IMR-90 (cell line): ENCODE measurements around the gene RAP1GAP2. TPM values are rescaled to one million over a fixed set of nuclear protein-coding genes. Genes with fewer than 3 reads are reported as not detected.

Source experiments
- ATAC-seq: fragments of 200-7000 bp; cut with Tn5 transposase; 2 replicates; pipeline ENCODE4 v1.9.1; 2020; ENCODE audit warnings: low read depth, mild to moderate bottlenecking, moderate library complexity
- BruUV-seq: library from RNA; stranded (reverse); fragments of 400-500 nt; replicated peaks from 2 replicates; lab custom pipeline; 2021; lab: Mats Ljungman, UMichigan
- CTCF ChIA-PET: fragments of 300-600 bp; formaldehyde crosslinking; extraction: SDS; loops from one replicate; lab custom pipeline; 2021; ENCODE audit warnings: antibody characterized with exemption; lab: Yijun Ruan, JAX
- POLR2A ChIA-PET: fragments of 300-600 bp; sonication (Branson Sonifier 250); formaldehyde crosslinking; loops from one replicate; lab custom pipeline; 2022; ENCODE audit warnings: antibody characterized with exemption; ENCODE audit not compliant: unreplicated experiment; lab: Charles Lee
- DNase-seq: peaks from one replicate; pipeline ENCODE4 v3.0.0; 2013
- H2AFZ ChIP-seq: replicated peaks from 2 replicates; pipeline ENCODE3; 2013; ENCODE audit warnings: low read length, mild to moderate bottlenecking; ENCODE audit not compliant: poor library complexity
- H2AK5ac ChIP-seq: 2 replicates; pipeline ENCODE4 v1.6.1; 2013; ENCODE audit warnings: low read depth, low read length, inconsistent platforms
- H2AK9ac ChIP-seq: replicated peaks from 2 replicates; pipeline ENCODE3; 2013; ENCODE audit warnings: mild to moderate bottlenecking, low read depth, low read length, moderate library complexity; ENCODE audit not compliant: poor library complexity
- H2BK120ac ChIP-seq: 2 replicates; pipeline ENCODE4 v1.6.1; 2013; ENCODE audit warnings: low read depth, low read length, inconsistent platforms
- H2BK15ac ChIP-seq: 3 replicates; pipeline ENCODE4 v1.6.1; 2013; ENCODE audit warnings: low read depth, low read length, inconsistent platforms
- H2BK20ac ChIP-seq: 2 replicates; pipeline ENCODE4 v1.6.1; 2013; ENCODE audit warnings: low read depth, mild to moderate bottlenecking, inconsistent platforms, low read length, moderate library complexity
- H2BK5ac ChIP-seq: 2 replicates; pipeline ENCODE4 v1.6.1; 2013; ENCODE audit warnings: mild to moderate bottlenecking, low read depth, low read length, inconsistent platforms; ENCODE audit not compliant: poor library complexity, severe bottlenecking
- H3K14ac ChIP-seq: replicated peaks from 2 replicates; pipeline ENCODE4 v1.6.1; 2013; ENCODE audit warnings: low read depth, low read length, inconsistent platforms
- H3K18ac ChIP-seq: 2 replicates; pipeline ENCODE4 v1.6.1; 2013; ENCODE audit warnings: low read depth, low read length, control low read depth
- H3K23ac ChIP-seq: 2 replicates; pipeline ENCODE4 v1.6.1; 2013; ENCODE audit warnings: low read depth, low read length, inconsistent platforms
- H3K27ac ChIP-seq: 2 replicates; pipeline ENCODE4 v1.5.1; 2013; ENCODE audit warnings: mild to moderate bottlenecking, control low read depth, low read length; ENCODE audit not compliant: insufficient read depth
- H3K27me3 ChIP-seq: 2 replicates; pipeline ENCODE4 v1.6.1; 2013; ENCODE audit warnings: low read length; ENCODE audit not compliant: control insufficient read depth, insufficient read depth
- H3K36me3 ChIP-seq: 2 replicates; pipeline ENCODE4 v1.6.1; 2013; ENCODE audit warnings: low read length, mixed read lengths; ENCODE audit not compliant: control insufficient read depth, insufficient read depth
- H3K4ac ChIP-seq: 2 replicates; pipeline ENCODE4 v1.6.1; 2013; ENCODE audit warnings: low read depth, low read length, inconsistent platforms
- H3K4me1 ChIP-seq: 2 replicates; pipeline ENCODE4 v1.6.1; 2013; ENCODE audit warnings: low read length, mixed read lengths; ENCODE audit not compliant: control insufficient read depth, insufficient read depth
- H3K4me2 ChIP-seq: 2 replicates; pipeline ENCODE4 v1.6.1; 2013; ENCODE audit warnings: low read depth, mild to moderate bottlenecking, control low read depth, low read length, moderate library complexity
- H3K4me3 ChIP-seq: 2 replicates; pipeline ENCODE4 v1.5.1; 2013; ENCODE audit warnings: low read depth, mild to moderate bottlenecking, control low read depth, low read length, moderate library complexity; ENCODE audit not compliant: insufficient read depth
- H3K56ac ChIP-seq: 2 replicates; pipeline ENCODE4 v1.6.1; 2013; ENCODE audit warnings: low read length, inconsistent platforms; ENCODE audit not compliant: insufficient read depth; ENCODE audit errors: extremely low read depth
- H3K79me1 ChIP-seq, 2 experiments: 2 replicates each; pipeline ENCODE4 v1.6.1; 2013; ENCODE audit warnings: low read length in 2 of 2, inconsistent platforms in 1 of 2, low read depth in 1 of 2
- H3K9ac ChIP-seq: 2 replicates; pipeline ENCODE4 v1.6.1; 2013; ENCODE audit warnings: low read depth, low read length, control low read depth
- H3K9me1 ChIP-seq: 2 replicates; pipeline ENCODE4 v1.6.1; 2013; ENCODE audit warnings: low read length, inconsistent platforms; ENCODE audit not compliant: insufficient read depth
- H3K9me3 ChIP-seq: 2 replicates; pipeline ENCODE4 v1.6.1; 2013; ENCODE audit warnings: low read length; ENCODE audit not compliant: control insufficient read depth, insufficient read depth
- H4K20me1 ChIP-seq: 2 replicates; pipeline ENCODE4 v1.6.1; 2013; ENCODE audit warnings: low read length, inconsistent platforms; ENCODE audit not compliant: insufficient read depth
- H4K5ac ChIP-seq: 2 replicates; pipeline ENCODE4 v1.6.1; 2013; ENCODE audit warnings: mild to moderate bottlenecking, low read depth, low read length, control low read depth
- H4K8ac ChIP-seq, 2 experiments: 2 replicates each; pipeline ENCODE4 v1.6.1; 2013; ENCODE audit warnings: low read depth in 2 of 2, low read length in 2 of 2, control low read depth in 1 of 2, inconsistent platforms in 1 of 2
- H4K91ac ChIP-seq: 2 replicates; pipeline ENCODE4 v1.6.1; 2013; ENCODE audit warnings: low read depth, low read length, inconsistent platforms; ENCODE audit not compliant: insufficient read depth
- CEBPB ChIP-seq: IDR thresholded peaks from 2 replicates; pipeline ENCODE4 v1.6.1; 2012; ENCODE audit warnings: low read depth, low read length, improper control_type of control experiment
- MAFK ChIP-seq: IDR thresholded peaks from 2 replicates; pipeline ENCODE4 v1.6.1; 2012; ENCODE audit warnings: low read depth, low read length, improper control_type of control experiment
- MAZ ChIP-seq: IDR thresholded peaks from 2 replicates; pipeline ENCODE4 v1.6.1; 2012; ENCODE audit warnings: low read depth, mild to moderate bottlenecking, low read length, improper control_type of control experiment, moderate library complexity, borderline replicate concordance
- RAD21 ChIP-seq: IDR thresholded peaks from 2 replicates; pipeline ENCODE4 v1.6.1; 2012; ENCODE audit warnings: low read length, improper control_type of control experiment
- RCOR1 ChIP-seq: IDR thresholded peaks from 2 replicates; pipeline ENCODE4 v1.6.1; 2012; ENCODE audit warnings: mild to moderate bottlenecking, low read length, improper control_type of control experiment; ENCODE audit not compliant: insufficient replicate concordance
- WGBS, 2 experiments: methylation state at CpG; one replicate each; pipeline versions ENCODE4 v1.1.5 to v1.1.7; 2013; ENCODE audit warnings: missing lambda C conversion rate in 2 of 2; ENCODE audit not compliant: insufficient read length in 1 of 2; ENCODE audit errors: extremely low coverage in 2 of 2; 5-methylcytosine and 5-hydroxymethylcytosine counted together
- dilution Hi-C: fragments of 300-500 bp; cut with HindIII; formaldehyde crosslinking; loops from one replicate; pipeline ENCODE4 v1.14.3; 2018; ENCODE audit warnings: low sequenced_read_pairs; ENCODE audit not compliant: unreplicated experiment
- in situ Hi-C: fragments of 300-500 bp; cut with MboI; formaldehyde crosslinking; loops from 3 replicates; pipeline ENCODE4 v1.14.3; 2019; ENCODE audit warnings: low sequenced_read_pairs, inconsistent platforms, mixed read lengths
- intact Hi-C: fragments of 100-400 bp; cut with micrococcal nuclease; formaldehyde crosslinking; loops from 2 replicates; pipeline ENCODE4 v1.10.0; 2022
- polyA plus RNA-seq, 3 experiments: library from polyadenylated mRNA; depleted of rRNA; stranded (reverse); fragments of >200 nt; gene quantifications; 2 replicates each; pipeline ENCODE4 v1.2.3, GENCODE V29; 2012; ENCODE audit warnings: low replicate concordance in 1 of 3
- total RNA-seq: library from RNA; depleted of rRNA; stranded (reverse); fragments of >200 nt; gene quantifications from 2 replicates; pipeline ENCODE4 v1.2.3, GENCODE V29; 2012
- TF ChIP-seq, protein P1 (sequence below): fragments of 150-350 bp; IDR thresholded peaks from 2 replicates; pipeline ENCODE4 v1.6.1; 2016; ENCODE audit warnings: low read depth, mild to moderate bottlenecking, low read length, moderate library complexity, borderline replicate concordance

The RAP1GAP2 gene
- total and polyA plus RNA-seq, 2 of the 4 experiments (the other 2 are of a cell fraction) = 5.7 to 7.5 TPM

DNA sequence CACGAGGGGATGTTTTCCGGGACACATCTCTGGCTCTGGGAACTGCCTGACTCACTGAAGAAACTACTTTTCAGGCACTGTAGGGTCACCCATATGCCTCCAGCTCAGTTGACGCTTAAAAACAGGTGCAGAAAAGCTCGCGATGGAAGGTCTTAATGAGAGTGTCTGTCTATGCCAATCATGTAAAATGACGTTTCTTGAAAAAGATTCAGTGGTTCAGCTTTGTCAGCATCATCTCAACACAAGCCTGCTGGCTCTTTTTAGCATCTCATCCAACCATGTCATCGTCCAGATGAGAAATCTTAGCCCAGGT is 239.7 kb downstream of the RAP1GAP2 start (continued):
- TF ChIP-seq MAFK (no peak), RAD21 (no peak), RCOR1 (no peak)

DNA sequence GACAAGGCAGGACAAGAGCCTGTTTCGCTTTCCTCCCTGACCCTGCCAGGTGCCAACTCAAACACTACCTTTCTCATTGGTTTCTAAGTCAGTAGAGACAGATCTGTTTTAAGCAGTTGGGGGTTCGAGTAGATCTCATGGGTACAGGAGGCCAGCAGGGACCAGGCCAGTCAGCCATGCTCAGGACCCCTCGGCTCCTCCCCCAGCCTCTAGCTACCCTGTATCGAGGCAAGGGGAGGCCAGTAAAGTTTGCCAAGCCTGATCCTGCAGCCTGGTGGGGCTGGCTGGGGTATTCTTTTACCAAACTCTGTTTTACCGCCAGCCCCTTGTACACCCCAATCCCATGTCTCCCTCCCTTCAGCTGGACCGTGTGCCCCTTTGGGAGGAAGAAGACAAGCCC is 240.6 kb downstream of the RAP1GAP2 start:
- TF ChIP-seq CEBPB (no peak), MAZ (no peak)
- TF ChIP-seq, protein P1, sequence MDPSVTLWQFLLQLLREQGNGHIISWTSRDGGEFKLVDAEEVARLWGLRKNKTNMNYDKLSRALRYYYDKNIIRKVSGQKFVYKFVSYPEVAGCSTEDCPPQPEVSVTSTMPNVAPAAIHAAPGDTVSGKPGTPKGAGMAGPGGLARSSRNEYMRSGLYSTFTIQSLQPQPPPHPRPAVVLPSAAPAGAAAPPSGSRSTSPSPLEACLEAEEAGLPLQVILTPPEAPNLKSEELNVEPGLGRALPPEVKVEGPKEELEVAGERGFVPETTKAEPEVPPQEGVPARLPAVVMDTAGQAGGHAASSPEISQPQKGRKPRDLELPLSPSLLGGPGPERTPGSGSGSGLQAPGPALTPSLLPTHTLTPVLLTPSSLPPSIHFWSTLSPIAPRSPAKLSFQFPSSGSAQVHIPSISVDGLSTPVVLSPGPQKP = no peak
- H2AK9ac ChIP-seq = no peak overlapping the region

More for the DNA sequence above, 240.6 kb downstream of the RAP1GAP2 start:
- Histone ChIP-seq H2BK15ac (no peak overlapping the region), H3K4me3 (no peak overlapping the region), H4K91ac (no peak overlapping the region), H3K27ac (no peak overlapping the region), H2BK20ac (no peak overlapping the region), H3K18ac (no peak overlapping the region), H3K36me3 (no peaks in the 10 kb centered on the region), H2AFZ (no peak overlapping the region), H3K4ac (no peak overlapping the region), H4K8ac (no peak overlapping the region), H3K79me1 (no peaks in the 10 kb centered on the region), H2BK120ac (no peak overlapping the region), H4K20me1 (no peaks in the 10 kb centered on the region; the same call in 1 of the 2 replicates), H3K9ac (no peak overlapping the region), H2AK5ac (no peak overlapping the region), H3K4me1 (no peaks in the 10 kb centered on the region), H2BK5ac (no peak overlapping the region), H3K9me3 (0 out of 2 replicates have a peak, but pooled peaks cover 2% of the 10 kb centered on the region), H3K56ac (no peak overlapping the region), H3K14ac (no peak overlapping the region), H4K5ac (no peak overlapping the region), H3K4me2 (no peak overlapping the region), H3K27me3 (no peaks in the 10 kb centered on the region; the same call in 1 of the 2 replicates), H3K23ac (no peak overlapping the region), H3K9me1 (no peaks in the 10 kb centered on the region)
- dilution Hi-C loops = no loop called here
- ChIA-PET CTCF (no interaction called here), POLR2A (no interaction called here)
- BruUV-seq = no TSS peak
- in situ Hi-C loops = loop anchor here (25.0 kb wide), 1 partner anchor 776 kb away; the partner anchor contains the start of gene ITGAE
- whole genome bisulfite sequencing, 2 experiments = no CpG with 5 or more reads among the region's 6 CpGs
- ATAC-seq (no peak), DNase-seq (no peak)
- intact Hi-C loops = no loop called here
